Measurements from ENCODE around the gene ADCY9.

The ADCY9 gene

DNA sequence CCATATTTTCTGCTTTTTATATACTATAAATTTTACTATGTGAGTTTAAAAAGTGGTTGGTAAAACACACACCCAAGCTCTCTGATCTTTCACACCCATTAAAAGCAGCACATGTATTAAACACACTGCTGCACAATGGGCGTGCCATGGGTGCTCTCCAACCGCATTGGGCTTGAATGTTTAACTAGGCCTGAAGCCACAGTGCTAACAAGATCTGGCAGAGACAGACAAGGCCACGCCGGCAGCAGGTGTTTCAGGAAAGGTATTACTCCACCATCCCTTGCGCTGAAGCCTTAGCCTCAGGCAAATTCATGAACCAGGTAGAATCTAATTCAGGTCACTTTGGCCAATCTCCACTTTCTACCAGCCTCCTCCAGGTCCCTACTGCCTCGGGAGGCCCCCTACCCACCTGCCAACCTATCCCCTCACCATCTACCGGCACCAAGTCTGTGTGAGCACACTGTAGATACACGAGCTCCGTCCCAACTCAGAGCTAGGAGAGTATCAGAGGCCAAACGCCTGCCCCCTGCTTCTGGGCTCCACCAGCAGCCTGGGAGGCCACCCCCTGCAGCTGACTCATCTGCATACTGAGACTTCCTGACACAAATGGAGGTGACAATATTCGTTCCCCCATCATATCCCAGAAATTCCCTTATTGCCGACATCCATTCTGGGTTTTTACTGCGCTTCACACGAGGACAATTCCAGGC is 95.0 kb downstream of the ADCY9 start:
- Histone ChIP-seq H3K4me3 (ENCODE audit: insufficient read depth, low read depth, low read length, poor library complexity, severe bottlenecking) (no peak overlapping the region), H3K27ac (ENCODE audit: insufficient read depth, low read length, poor library complexity, severe bottlenecking) (no peak overlapping the region), H3K36me3 (ENCODE audit: control insufficient read depth, insufficient read depth, low read length) (no peaks in the 10 kb centered on the region), H3K27me3 (replicated peaks; ENCODE audit: control insufficient read depth, insufficient read depth, low read length, poor library complexity, severe bottlenecking) (no peaks in the 10 kb centered on the region), H3K9me3 (ENCODE audit: control insufficient read depth, low read length) (no peaks in the 10 kb centered on the region), H3K4me1 (ENCODE audit: control insufficient read depth, insufficient read depth, low read length, poor library complexity, severe bottlenecking) (peaks cover 3% of the 10 kb centered on the region)
- DNase-seq = no peak

DNA sequence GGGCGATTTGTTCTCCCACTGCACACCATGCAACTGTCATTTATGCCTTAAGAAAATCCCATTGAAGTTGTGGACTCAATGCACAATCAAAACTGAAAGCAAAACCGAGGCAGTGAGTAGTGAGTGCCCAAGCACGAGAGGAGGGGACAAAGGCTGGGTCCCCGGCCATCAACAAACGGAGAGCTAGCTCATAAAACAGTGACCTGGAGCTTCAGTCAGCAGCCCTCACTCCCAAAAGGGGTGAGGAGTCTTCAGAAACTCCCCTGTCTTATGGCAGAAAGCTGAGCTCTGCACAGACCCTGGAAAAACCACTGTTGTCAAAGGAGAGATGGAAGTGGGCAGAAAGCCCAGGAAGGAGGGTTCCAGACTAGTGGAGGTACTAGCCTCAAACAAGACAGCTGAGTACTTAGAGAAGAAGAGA is 96.9 kb downstream of the ADCY9 start:
- Histone ChIP-seq H3K4me3 (ENCODE audit: insufficient read depth, low read depth, low read length, poor library complexity, severe bottlenecking) (no peak overlapping the region), H3K4me1 (ENCODE audit: control insufficient read depth, insufficient read depth, low read length, poor library complexity, severe bottlenecking) (peaks cover 3% of the 10 kb centered on the region), H3K9me3 (ENCODE audit: control insufficient read depth, low read length) (no peaks in the 10 kb centered on the region), H3K36me3 (ENCODE audit: control insufficient read depth, insufficient read depth, low read length) (no peaks in the 10 kb centered on the region), H3K27me3 (replicated peaks; ENCODE audit: control insufficient read depth, insufficient read depth, low read length, poor library complexity, severe bottlenecking) (no peaks in the 10 kb centered on the region), H3K27ac (ENCODE audit: insufficient read depth, low read length, poor library complexity, severe bottlenecking) (no peak overlapping the region)
- no peak for DNase-seq

GRCh38 chr16:4018391-4018790 is 97.9 kb downstream of the ADCY9 start:
- no peak for DNase-seq
- Histone ChIP-seq H3K36me3 (ENCODE audit: control insufficient read depth, insufficient read depth, low read length) (no peaks in the 10 kb centered on the region), H3K4me1 (ENCODE audit: control insufficient read depth, insufficient read depth, low read length, poor library complexity, severe bottlenecking) (peaks cover 3% of the 10 kb centered on the region), H3K27me3 (replicated peaks; ENCODE audit: control insufficient read depth, insufficient read depth, low read length, poor library complexity, severe bottlenecking) (no peaks in the 10 kb centered on the region), H3K9me3 (ENCODE audit: control insufficient read depth, low read length) (no peaks in the 10 kb centered on the region), H3K27ac (ENCODE audit: insufficient read depth, low read length, poor library complexity, severe bottlenecking) (no peak overlapping the region), H3K4me3 (ENCODE audit: insufficient read depth, low read depth, low read length, poor library complexity, severe bottlenecking) (no peak overlapping the region)

DNA sequence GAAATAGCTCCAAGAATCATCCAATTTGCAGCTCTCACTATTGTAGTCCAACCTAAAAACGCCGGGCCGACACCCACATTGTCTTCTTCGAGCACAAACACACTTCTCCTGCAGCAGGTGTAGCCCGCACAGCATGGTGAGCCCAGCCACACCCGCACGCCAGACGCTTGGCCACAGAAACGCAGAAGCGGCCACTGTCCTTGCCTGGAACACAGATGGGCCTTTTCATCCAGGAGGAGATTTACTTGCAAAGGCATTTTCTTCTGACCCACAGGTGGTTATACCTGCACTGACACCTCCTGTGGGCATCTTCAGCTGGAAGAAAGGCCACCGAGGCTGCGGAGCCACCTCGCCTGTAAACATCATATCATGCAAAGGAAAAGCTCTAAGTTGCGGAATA is 98.4 kb downstream of the ADCY9 start:
- H3K4me1 ChIP-seq (ENCODE audit: control insufficient read depth, insufficient read depth, low read length, poor library complexity, severe bottlenecking) = peaks cover 3% of the 10 kb centered on the region
- no peak for DNase-seq
- H3K27me3 ChIP-seq (replicated peaks; ENCODE audit: control insufficient read depth, insufficient read depth, low read length, poor library complexity, severe bottlenecking) = no peaks in the 10 kb centered on the region
- no peaks in the 10 kb centered on the region for H3K36me3 ChIP-seq (ENCODE audit: control insufficient read depth, insufficient read depth, low read length)
- H3K9me3 ChIP-seq (ENCODE audit: control insufficient read depth, low read length) = no peaks in the 10 kb centered on the region
- no peak overlapping the region for H3K4me3 ChIP-seq (ENCODE audit: insufficient read depth, low read depth, low read length, poor library complexity, severe bottlenecking)
- H3K27ac ChIP-seq (ENCODE audit: insufficient read depth, low read length, poor library complexity, severe bottlenecking) = no peak overlapping the region

DNA sequence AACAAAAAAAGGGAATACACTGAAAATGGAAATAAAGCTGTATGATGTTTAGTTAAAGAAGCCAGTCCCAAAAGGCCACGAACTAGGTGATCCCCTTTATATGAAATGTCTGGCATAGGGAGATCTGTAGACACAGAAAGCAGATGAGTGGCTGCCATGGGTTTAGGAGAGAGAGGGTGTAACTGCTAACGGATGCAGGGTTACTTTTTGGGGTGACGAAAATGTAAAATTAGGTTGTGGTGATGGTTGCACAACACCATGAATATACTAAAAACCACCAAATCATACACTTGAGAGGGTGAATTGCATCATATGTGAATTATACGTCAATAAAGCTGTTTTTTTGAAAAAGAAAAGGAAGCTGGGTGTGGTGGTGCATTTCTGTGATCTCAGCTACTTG is 99.6 kb downstream of the ADCY9 start:
- Histone ChIP-seq H3K27me3 (replicated peaks; ENCODE audit: control insufficient read depth, insufficient read depth, low read length, poor library complexity, severe bottlenecking) (no peaks in the 10 kb centered on the region), H3K4me1 (ENCODE audit: control insufficient read depth, insufficient read depth, low read length, poor library complexity, severe bottlenecking) (peaks cover 3% of the 10 kb centered on the region), H3K4me3 (ENCODE audit: insufficient read depth, low read depth, low read length, poor library complexity, severe bottlenecking) (no peak overlapping the region), H3K9me3 (ENCODE audit: control insufficient read depth, low read length) (no peaks in the 10 kb centered on the region), H3K36me3 (ENCODE audit: control insufficient read depth, insufficient read depth, low read length) (no peaks in the 10 kb centered on the region), H3K27ac (ENCODE audit: insufficient read depth, low read length, poor library complexity, severe bottlenecking) (no peak overlapping the region)
- no peak for DNase-seq

DNA sequence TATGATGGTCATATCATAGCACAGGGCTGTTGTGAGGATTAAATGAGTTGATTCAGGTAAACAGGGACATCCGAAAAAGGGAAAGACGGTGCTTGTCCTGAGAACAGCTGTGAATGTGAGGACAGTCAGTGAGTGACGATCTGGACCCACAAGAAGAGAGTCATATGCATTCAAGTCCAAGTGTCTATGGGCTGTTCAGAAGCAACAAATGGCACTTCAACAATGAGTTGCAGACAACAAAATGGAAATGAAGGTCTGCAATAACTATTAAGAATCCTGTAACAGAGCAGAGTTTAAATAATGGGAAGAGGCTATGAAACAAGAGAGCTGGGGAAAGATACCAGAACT is 100.3 kb downstream of the ADCY9 start:
- Histone ChIP-seq H3K27ac (ENCODE audit: insufficient read depth, low read length, poor library complexity, severe bottlenecking) (no peak overlapping the region), H3K27me3 (replicated peaks; ENCODE audit: control insufficient read depth, insufficient read depth, low read length, poor library complexity, severe bottlenecking) (no peaks in the 10 kb centered on the region), H3K4me1 (ENCODE audit: control insufficient read depth, insufficient read depth, low read length, poor library complexity, severe bottlenecking) (peaks cover 3% of the 10 kb centered on the region), H3K4me3 (ENCODE audit: insufficient read depth, low read depth, low read length, poor library complexity, severe bottlenecking) (no peak overlapping the region), H3K9me3 (ENCODE audit: control insufficient read depth, low read length) (no peaks in the 10 kb centered on the region), H3K36me3 (ENCODE audit: control insufficient read depth, insufficient read depth, low read length) (no peaks in the 10 kb centered on the region)
- no peak for DNase-seq

GRCh38 chr16:4015275-4016004 is 100.8 kb downstream of the ADCY9 start:
- H3K4me1 ChIP-seq (ENCODE audit: control insufficient read depth, insufficient read depth, low read length, poor library complexity, severe bottlenecking) = peaks cover 3% of the 10 kb centered on the region
- no peaks in the 10 kb centered on the region for H3K36me3 ChIP-seq (ENCODE audit: control insufficient read depth, insufficient read depth, low read length)
- H3K27me3 ChIP-seq (replicated peaks; ENCODE audit: control insufficient read depth, insufficient read depth, low read length, poor library complexity, severe bottlenecking) = no peaks in the 10 kb centered on the region
- H3K27ac ChIP-seq (ENCODE audit: insufficient read depth, low read length, poor library complexity, severe bottlenecking) = no peak overlapping the region
- DNase-seq = no peak
- no peak overlapping the region for H3K4me3 ChIP-seq (ENCODE audit: insufficient read depth, low read depth, low read length, poor library complexity, severe bottlenecking)
- H3K9me3 ChIP-seq (ENCODE audit: control insufficient read depth, low read length) = no peaks in the 10 kb centered on the region

- no peaks in the 10 kb centered on the region for H3K27me3 ChIP-seq (replicated peaks; ENCODE audit: control insufficient read depth, insufficient read depth, low read length, poor library complexity, severe bottlenecking)
- DNase-seq = no peak
- no peaks in the 10 kb centered on the region for H3K4me1 ChIP-seq (ENCODE audit: control insufficient read depth, insufficient read depth, low read length, poor library complexity, severe bottlenecking)
- no peak overlapping the region for H3K27ac ChIP-seq (ENCODE audit: insufficient read depth, low read length, poor library complexity, severe bottlenecking)
- no peak overlapping the region for H3K4me3 ChIP-seq (ENCODE audit: insufficient read depth, low read depth, low read length, poor library complexity, severe bottlenecking)
- no peaks in the 10 kb centered on the region for H3K36me3 ChIP-seq (ENCODE audit: control insufficient read depth, insufficient read depth, low read length)
- H3K9me3 ChIP-seq (ENCODE audit: control insufficient read depth, low read length) = no peaks in the 10 kb centered on the region
Measured at GRCh38 chr16:4011940-4012629, 104.2 kb downstream of the ADCY9 start.

DNA sequence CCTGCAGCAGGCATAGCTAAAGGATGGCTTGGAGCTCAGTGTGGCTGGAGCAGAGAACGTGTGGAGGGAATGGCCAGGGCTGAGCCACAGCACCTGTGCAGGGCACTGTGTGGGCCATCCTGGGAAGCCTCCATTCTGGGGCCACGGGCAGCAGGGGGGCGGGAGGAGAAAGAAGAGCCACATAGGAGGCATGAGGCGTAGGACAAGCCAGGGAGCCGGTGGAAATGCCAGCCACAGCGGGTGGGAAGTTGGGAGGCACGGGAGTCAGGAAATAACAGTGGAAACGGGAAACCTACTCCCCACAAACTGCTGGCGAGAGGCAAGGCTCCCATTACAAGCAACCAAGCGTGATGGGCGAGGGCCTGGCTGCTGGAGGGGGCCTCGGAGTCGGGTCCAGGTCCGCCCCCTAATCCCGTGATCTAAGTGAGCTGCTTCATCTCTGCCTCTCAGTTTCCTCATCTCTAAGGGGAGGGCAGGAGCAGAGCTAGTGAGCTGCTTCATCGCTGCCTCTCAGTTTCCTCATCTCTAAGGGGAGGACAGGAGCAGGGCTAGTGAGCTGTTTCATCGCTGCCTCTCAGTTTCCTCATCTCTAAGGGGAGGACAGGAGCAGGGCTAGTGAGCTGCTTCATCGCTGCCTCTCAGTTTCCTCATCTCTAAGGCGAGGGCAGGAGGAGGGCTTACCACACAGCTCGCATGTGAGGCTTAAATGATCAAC is 104.9 kb downstream of the ADCY9 start:
- Histone ChIP-seq H3K36me3 (ENCODE audit: control insufficient read depth, insufficient read depth, low read length) (no peaks in the 10 kb centered on the region), H3K9me3 (ENCODE audit: control insufficient read depth, low read length) (no peaks in the 10 kb centered on the region), H3K27me3 (replicated peaks; ENCODE audit: control insufficient read depth, insufficient read depth, low read length, poor library complexity, severe bottlenecking) (no peaks in the 10 kb centered on the region), H3K27ac (ENCODE audit: insufficient read depth, low read length, poor library complexity, severe bottlenecking) (no peak overlapping the region), H3K4me1 (ENCODE audit: control insufficient read depth, insufficient read depth, low read length, poor library complexity, severe bottlenecking) (no peaks in the 10 kb centered on the region), H3K4me3 (ENCODE audit: insufficient read depth, low read depth, low read length, poor library complexity, severe bottlenecking) (no peak overlapping the region)
- no peak for DNase-seq
